Inferior parietal cortex (tissue), 1 donor: Measurements from ENCODE around the gene PXMP2.

Experiments
- DNase-seq: peaks from one replicate; pipeline ENCODE4 v3.0.0-alpha.2; 2016; ENCODE audit errors: extremely low spot score

Gene PXMP2

GRCh38 chr12:132723015-132723763 is 35.8 kb downstream of the PXMP2 start:
- DNase-seq = no peak

DNA sequence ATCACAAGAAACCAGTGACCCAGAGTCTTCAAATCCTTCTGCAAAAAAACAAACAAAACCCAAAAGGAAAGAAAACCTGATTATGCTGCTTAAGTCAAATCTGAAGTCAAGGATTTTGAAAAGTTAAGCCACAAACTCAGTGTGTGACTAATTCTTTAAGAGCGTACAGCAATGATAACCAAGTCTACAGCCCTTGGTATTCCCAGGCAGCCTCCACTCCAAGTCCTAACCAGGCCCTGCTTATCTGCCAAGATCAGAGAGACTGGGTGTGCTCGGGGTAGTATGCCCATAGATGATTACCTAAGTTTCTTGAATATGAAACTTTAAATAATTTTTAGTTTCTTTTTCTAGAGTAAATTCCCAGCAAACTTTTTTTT is 36.4 kb downstream of the PXMP2 start:
- no peak for DNase-seq

- DNase-seq = no peak
These were observed 37.3 kb downstream of the PXMP2 start for GRCh38 chr12:132724506-132725241.

GRCh38 chr12:132726386-132726785 is 39.0 kb downstream of the PXMP2 start:
- DNase-seq = no peak

DNA sequence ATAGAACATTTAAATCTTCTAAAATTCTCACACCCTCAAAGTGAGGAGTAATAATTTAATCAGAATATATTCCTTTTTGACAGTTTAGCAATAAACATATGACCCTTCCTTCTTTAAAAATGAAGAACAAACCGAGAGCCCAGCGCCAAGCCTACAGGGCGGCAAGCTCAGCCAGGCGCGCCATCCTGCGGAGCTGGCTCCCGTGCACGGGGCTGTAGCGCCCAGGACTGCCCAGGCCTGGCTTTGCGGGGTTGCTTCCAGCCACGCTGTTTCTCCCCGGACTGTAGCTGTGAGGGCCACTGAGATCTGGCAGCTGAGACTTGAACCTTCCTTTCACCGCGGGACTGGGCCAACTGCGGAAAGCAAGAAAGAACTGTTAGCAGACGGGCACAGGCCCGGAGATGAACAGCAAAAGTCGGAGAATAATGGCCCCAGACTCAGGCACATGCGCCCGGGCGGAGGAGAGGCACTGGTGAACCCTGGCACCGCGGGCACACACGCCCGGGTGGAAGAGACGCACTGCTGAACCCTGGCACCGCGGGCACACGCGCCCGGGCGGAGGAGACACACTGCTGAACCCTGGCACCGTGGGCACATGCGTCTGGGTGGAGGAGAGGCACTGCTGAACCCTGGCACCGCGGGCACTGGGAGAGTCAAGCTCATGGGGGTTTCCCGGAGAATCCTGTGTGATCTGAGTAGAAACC is 39.9 kb downstream of the PXMP2 start:
- no peak for DNase-seq

DNA sequence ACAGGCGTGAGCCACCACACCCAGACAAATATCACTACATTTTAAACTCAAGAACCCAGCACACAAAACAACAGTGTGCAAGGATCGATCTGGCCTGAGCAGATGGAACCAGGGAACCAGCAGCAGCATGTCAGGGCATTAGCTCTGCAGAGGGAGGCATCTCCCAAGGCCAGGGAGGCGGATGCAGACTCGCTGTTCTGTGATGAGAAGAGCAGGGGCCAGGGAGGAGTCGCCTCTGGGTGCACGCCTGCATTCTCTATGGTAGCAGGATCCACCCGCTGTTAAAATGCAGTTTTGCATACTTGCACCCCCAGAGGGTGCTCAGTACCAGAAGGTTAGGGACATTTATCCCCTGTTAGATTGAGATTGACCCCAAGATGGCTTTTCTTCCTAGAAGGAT is 41.1 kb downstream of the PXMP2 start:
- no peak for DNase-seq

GRCh38 chr12:132729541-132730320 is 42.3 kb downstream of the PXMP2 start:
- DNase-seq = no peak

- DNase-seq = no peak
These were observed 43.0 kb downstream of the PXMP2 start for GRCh38 chr12:132730353-132730752.

GRCh38 chr12:132731574-132731973 is 44.2 kb downstream of the PXMP2 start:
- no peak for DNase-seq

GRCh38 chr12:132734206-132734605 is 46.8 kb downstream of the PXMP2 start:
- DNase-seq = no peak

DNA sequence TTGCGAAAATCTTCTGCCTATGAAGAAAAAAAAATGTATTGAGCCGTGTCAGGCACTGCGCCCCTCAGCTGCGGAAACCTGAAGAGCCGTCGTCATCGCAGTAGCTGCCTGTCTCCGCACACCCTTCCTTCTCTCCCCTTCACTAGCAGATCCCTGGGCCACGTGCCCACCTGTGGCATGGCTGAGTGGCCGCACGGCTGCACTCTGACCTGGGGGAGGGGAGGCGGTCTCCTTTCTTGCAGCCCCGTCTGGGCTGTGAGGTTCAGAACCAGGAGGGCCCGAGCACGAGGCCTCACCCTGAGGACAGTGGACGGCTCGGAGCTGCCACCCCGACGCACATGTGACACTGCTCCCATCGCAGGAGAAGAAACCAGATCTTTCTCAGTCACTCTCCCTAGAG is 48.1 kb downstream of the PXMP2 start:
- no peak for DNase-seq

- no peak for DNase-seq
These were observed 49.0 kb downstream of the PXMP2 start for GRCh38 chr12:132736378-132736777.

GRCh38 chr12:132736913-132737312 is 49.5 kb downstream of the PXMP2 start:
- DNase-seq = no peak

DNA sequence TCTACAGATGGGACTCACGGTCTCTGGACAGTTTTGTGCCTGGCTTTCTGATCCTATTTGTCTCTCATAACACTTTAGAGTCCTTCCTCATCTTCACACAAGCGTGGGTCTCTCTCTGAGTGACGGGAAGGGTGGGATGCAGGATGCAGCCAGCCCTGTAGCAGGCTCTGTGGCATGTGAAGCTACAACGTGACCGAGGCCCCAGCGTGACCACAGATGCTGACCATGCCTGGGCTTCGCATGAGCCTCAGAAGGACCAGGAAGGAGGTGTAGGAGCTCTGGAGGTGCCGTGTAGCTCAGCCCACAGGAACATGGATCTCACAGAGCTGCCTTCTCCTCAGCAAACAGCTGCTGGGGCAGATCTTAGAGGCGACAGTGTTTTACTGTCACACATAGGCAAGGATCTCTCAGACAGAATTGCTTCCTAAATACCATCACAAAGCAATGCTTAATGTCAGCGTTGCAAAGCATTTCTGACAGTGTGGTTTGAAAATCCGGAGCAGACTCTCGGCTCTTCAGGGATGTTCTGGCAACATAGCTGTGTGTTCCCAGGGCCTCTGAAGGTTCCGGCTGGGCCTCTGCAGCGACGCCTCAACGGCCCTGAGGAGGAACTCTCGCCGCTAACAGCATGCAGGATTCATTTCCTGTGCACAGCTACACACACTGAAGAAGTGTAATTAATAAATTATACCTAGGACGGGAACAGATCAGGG is 52.4 kb downstream of the PXMP2 start:
- no peak for DNase-seq

- no peak for DNase-seq
These were observed 52.9 kb downstream of the PXMP2 start for GRCh38 chr12:132740313-132740646.

GRCh38 chr12:132740652-132741051 is 53.3 kb downstream of the PXMP2 start:
- no peak for DNase-seq

DNA sequence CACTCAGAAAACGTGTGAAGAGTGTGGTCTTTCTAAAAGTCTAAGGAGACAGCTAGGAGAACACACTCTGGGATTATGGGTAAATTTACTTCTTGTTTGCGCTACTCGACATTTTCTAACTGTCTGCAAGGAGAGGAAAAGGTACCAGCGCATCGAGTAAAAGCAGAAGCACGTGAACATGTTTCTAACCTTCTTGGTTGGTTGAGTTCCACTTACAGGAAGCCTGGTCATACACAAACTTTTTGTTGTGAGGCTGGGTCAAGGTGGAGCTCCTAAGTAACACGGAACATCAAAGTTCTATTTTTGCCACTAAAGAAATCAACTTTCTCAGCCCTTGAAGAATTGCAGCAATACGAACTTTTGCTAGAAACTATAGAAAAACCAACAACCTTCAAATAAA is 54.2 kb downstream of the PXMP2 start:
- no peak for DNase-seq

- DNase-seq = no peak
These were observed 56.4 kb downstream of the PXMP2 start for GRCh38 chr12:132743831-132744230.

GRCh38 chr12:132746613-132747012 is 59.2 kb downstream of the PXMP2 start:
- DNase-seq = no peak

DNA sequence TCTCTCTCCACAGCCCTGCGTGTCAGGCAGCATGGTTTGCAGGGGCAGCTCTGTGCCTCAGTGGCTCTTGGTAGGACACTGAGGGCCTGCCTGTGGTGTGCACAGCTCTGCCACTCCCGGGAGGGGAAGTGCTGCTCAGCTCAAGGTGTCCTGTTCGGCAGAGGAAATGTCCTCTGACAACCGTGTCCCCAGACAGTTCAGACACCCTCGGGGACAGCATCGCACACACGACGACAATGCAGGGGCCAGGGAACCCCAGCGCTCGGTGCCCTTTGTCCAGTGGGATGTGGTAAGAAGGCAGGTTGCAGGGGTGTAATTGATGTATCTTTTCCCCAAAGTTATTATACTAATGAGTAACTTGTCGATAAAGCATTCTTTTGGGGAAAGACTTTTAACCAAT is 60.0 kb downstream of the PXMP2 start:
- no peak for DNase-seq

DNA sequence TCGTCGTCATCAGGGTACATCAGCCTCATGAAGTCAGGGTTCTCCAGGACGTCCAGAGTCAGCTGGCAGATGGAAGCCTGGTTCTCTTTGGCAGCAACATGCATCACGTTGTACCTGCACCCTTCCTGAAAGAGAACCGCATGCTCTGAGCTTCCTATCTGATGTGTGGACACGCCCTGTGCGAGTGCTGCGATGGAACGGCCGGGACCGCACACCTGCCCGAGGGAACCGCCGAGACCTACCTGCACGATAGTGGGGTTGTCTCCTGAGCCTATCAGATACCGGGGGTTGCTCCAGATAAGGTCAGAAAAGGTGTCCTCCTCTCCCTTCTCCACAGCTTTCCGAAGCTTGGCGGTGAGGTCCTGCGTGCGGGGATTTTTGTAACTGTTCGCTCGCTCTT is 60.5 kb downstream of the PXMP2 start:
- DNase-seq = no peak

DNA sequence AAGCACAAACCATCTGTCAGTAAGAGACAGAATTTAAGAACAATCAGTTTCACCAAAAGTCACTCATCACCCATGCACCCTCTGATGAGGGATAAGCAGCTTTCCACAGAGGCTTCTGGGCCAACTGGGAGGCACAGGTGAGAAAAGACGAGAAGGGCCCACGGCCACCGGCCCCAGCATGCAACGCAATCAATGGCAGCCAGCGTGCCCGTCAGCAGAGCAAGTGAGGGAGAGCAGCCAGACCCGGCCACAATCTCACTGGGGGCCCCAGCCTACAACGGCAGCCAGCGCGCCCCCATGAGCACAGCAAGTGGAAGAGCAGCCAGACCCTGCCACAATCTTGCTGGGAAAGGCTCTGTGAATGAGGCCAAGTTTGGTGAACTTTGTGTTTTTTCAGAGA is 60.9 kb downstream of the PXMP2 start:
- no peak for DNase-seq
